Activated naive CD4-positive, alpha-beta T cell treated with anti-CD3 and anti-CD28 coated beads, Interleukin-2, amount 50 U/mL, for 72 hours (primary cell): Measurements from ENCODE around the gene NAV2. TPM values are rescaled to one million over a fixed set of nuclear protein-coding genes. Genes with fewer than 3 reads are reported as not detected.

Experiments used
- ATAC-seq, 2 donors: fragments of 150-1000 bp; cut with Tn5 transposase; 2 replicates each; pipeline ENCODE4 v1.10.0; 2021; ENCODE audit warnings: mild to moderate bottlenecking in 2 of 2, moderate library complexity in 2 of 2
- DNase-seq, 2 donors: peaks; one replicate each; pipeline ENCODE4 v3.0.0; 2021 to 2022; ENCODE audit warnings: low spot score in 2 of 2
- H3K27ac Mint-ChIP-seq, 2 donors: one replicate each; pipeline ENCODE4 v1.8.0; 2022; ENCODE audit warnings: mild to moderate bottlenecking in 2 of 2, mixed read lengths in 2 of 2
- H3K36me3 Mint-ChIP-seq, 2 donors: one replicate each; pipeline ENCODE4 v1.8.0; 2022; ENCODE audit warnings: mixed read lengths in 2 of 2
- H3K9me3 Mint-ChIP-seq, 2 donors: one replicate each; pipeline ENCODE4 v1.8.0; 2022; ENCODE audit warnings: mixed read lengths in 2 of 2
- total RNA-seq, 2 donors: library from RNA; stranded (reverse); gene quantifications; one replicate each; pipeline ENCODE4 v1.2.3, GENCODE V29; 2022

NAV2 gene
- total RNA-seq, 2 donors from 2014 or later, result 0.27 to 0.88 TPM

GRCh38 chr11:19683141-19683805 lies 29.4 kb upstream of the NAV2 start:
- no peak for ATAC-seq
- Mint-ChIP-seq H3K27ac (no peak overlapping the region), H3K36me3 (no peaks in the 10 kb centered on the region), H3K9me3 (no peaks in the 10 kb centered on the region)
- no peak for DNase-seq

GRCh38 chr11:19683862-19684491 lies 28.7 kb upstream of the NAV2 start:
- Mint-ChIP-seq H3K9me3 (no peaks in the 10 kb centered on the region), H3K36me3 (no peaks in the 10 kb centered on the region), H3K27ac (no peak overlapping the region)
- DNase-seq, result no peak
- ATAC-seq, result no peak

- Mint-ChIP-seq H3K27ac (no peak overlapping the region), H3K36me3 (no peaks in the 10 kb centered on the region), H3K9me3 (no peaks in the 10 kb centered on the region)
- ATAC-seq, result no peak
- DNase-seq, result no peak
Observed at GRCh38 chr11:19686234-19686633, 26.4 kb upstream of the NAV2 start.

GRCh38 chr11:19687392-19687791 lies 25.2 kb upstream of the NAV2 start:
- DNase-seq (no peak), ATAC-seq (no peak)
- Mint-ChIP-seq H3K27ac (no peak overlapping the region), H3K36me3 (no peaks in the 10 kb centered on the region), H3K9me3 (no peaks in the 10 kb centered on the region)

GRCh38 chr11:19689281-19690000 lies 23.2 kb upstream of the NAV2 start:
- no peak for ATAC-seq
- H3K27ac Mint-ChIP-seq, result no peak overlapping the region

GRCh38 chr11:19690885-19691284 lies 21.8 kb upstream of the NAV2 start:
- no peak for ATAC-seq
- H3K9me3 Mint-ChIP-seq, result no peaks in the 10 kb centered on the region
- H3K27ac Mint-ChIP-seq, result no peak overlapping the region
- DNase-seq, result no peak
- no peaks in the 10 kb centered on the region for H3K36me3 Mint-ChIP-seq

More at GRCh38 chr11:19689281-19690000, 23.2 kb upstream of the NAV2 start:
- Mint-ChIP-seq H3K36me3 (no peaks in the 10 kb centered on the region), H3K9me3 (no peaks in the 10 kb centered on the region)
- no peak for DNase-seq

- no peak overlapping the region for H3K27ac Mint-ChIP-seq
- H3K9me3 Mint-ChIP-seq, result peaks cover 0 to 3% of the 10 kb centered on the region in 2 donors
- no peaks in the 10 kb centered on the region for H3K36me3 Mint-ChIP-seq
- no peak for ATAC-seq
- DNase-seq, result no peak
Observed at GRCh38 chr11:19691815-19692500, 20.7 kb upstream of the NAV2 start.

GRCh38 chr11:19693146-19693545 lies 19.5 kb upstream of the NAV2 start:
- no peak overlapping the region for H3K27ac Mint-ChIP-seq
- peaks cover 0 to 3% of the 10 kb centered on the region in 2 donors for H3K9me3 Mint-ChIP-seq
- ATAC-seq, result no peak
- no peak for DNase-seq
- no peaks in the 10 kb centered on the region for H3K36me3 Mint-ChIP-seq

- H3K36me3 Mint-ChIP-seq, result no peaks in the 10 kb centered on the region
- H3K9me3 Mint-ChIP-seq, result peaks cover 0 to 3% of the 10 kb centered on the region in 2 donors
- no peak for DNase-seq
- no peak for ATAC-seq
- no peak overlapping the region for H3K27ac Mint-ChIP-seq
Observed at GRCh38 chr11:19694796-19695345, 17.8 kb upstream of the NAV2 start.

GRCh38 chr11:19696073-19696472 lies 16.6 kb upstream of the NAV2 start:
- no peak for DNase-seq
- H3K36me3 Mint-ChIP-seq, result no peaks in the 10 kb centered on the region
- H3K27ac Mint-ChIP-seq, result no peak overlapping the region
- peaks cover 0 to 3% of the 10 kb centered on the region in 2 donors for H3K9me3 Mint-ChIP-seq
- ATAC-seq, result no peak

- ATAC-seq, result no peak
- no peak overlapping the region for H3K27ac Mint-ChIP-seq
- H3K36me3 Mint-ChIP-seq, result no peaks in the 10 kb centered on the region
- no peak for DNase-seq
- H3K9me3 Mint-ChIP-seq, result peaks cover 0 to 3% of the 10 kb centered on the region in 2 donors
Observed at GRCh38 chr11:19696904-19697303, 15.7 kb upstream of the NAV2 start.

- no peak for ATAC-seq
- no peak overlapping the region for H3K27ac Mint-ChIP-seq
- no peaks in the 10 kb centered on the region for H3K36me3 Mint-ChIP-seq
- DNase-seq, result no peak
- H3K9me3 Mint-ChIP-seq, result peaks cover 0 to 3% of the 10 kb centered on the region in 2 donors
Observed at GRCh38 chr11:19697721-19698121, 14.9 kb upstream of the NAV2 start.

- DNase-seq, result no peak
- Mint-ChIP-seq H3K36me3 (no peaks in the 10 kb centered on the region), H3K9me3 (peaks cover 0 to 3% of the 10 kb centered on the region in 2 donors), H3K27ac (no peak overlapping the region)
- no peak for ATAC-seq
Observed at GRCh38 chr11:19698493-19699292, 13.9 kb upstream of the NAV2 start.

GRCh38 chr11:19701421-19701820 lies 11.2 kb upstream of the NAV2 start:
- no peaks in the 10 kb centered on the region for H3K36me3 Mint-ChIP-seq
- H3K9me3 Mint-ChIP-seq, result peaks cover 0 to 3% of the 10 kb centered on the region in 2 donors
- ATAC-seq (no peak), DNase-seq (no peak)
- H3K27ac Mint-ChIP-seq, result no peak overlapping the region

GRCh38 chr11:19702620-19703019 lies 10.0 kb upstream of the NAV2 start:
- DNase-seq (no peak), ATAC-seq (no peak)
- H3K36me3 Mint-ChIP-seq, result no peaks in the 10 kb centered on the region
- H3K27ac Mint-ChIP-seq, result no peak overlapping the region
- H3K9me3 Mint-ChIP-seq, result no peaks in the 10 kb centered on the region

GRCh38 chr11:19703211-19703610 lies 9.4 kb upstream of the NAV2 start:
- ATAC-seq (no peak), DNase-seq (no peak)
- no peaks in the 10 kb centered on the region for H3K9me3 Mint-ChIP-seq
- H3K36me3 Mint-ChIP-seq, result no peaks in the 10 kb centered on the region
- no peak overlapping the region for H3K27ac Mint-ChIP-seq
